Nucleus accumbens (tissue), 56 donors: ENCODE measurements around the gene FETUB.
"Not testable (repeated sequence)": the region's sequence is repeated elsewhere in the genome, so short reads cannot be mapped to it uniquely, and the experiment has no call there.

ENCODE experiments used
- DNase-seq, 56 donors: peaks; one replicate each; lab custom pipeline; 2025; lab: John Stamatoyannopoulos, UW

FETUB gene

GRCh38 chr3:186665625-186666188, 25.5 kb downstream of the FETUB start, which contains the start of gene HRG:
TSS of gene HRG (plus strand) at chr3:186666014. CDS start at chr3:186666032, 18 bp downstream.
- no peak for DNase-seq

- no peak for DNase-seq
Observed at GRCh38 chr3:186668426-186668825, 28.2 kb downstream of the FETUB start.

- DNase-seq, result no peak
Observed at GRCh38 chr3:186669378-186670084, 29.3 kb downstream of the FETUB start.

- no peak for DNase-seq
Observed at GRCh38 chr3:186670155-186670554, 30.0 kb downstream of the FETUB start.

GRCh38 chr3:186671051-186671450, 30.9 kb downstream of the FETUB start:
- DNase-seq, result no peak

- no peak for DNase-seq
Observed at GRCh38 chr3:186678604-186679003, 38.4 kb downstream of the FETUB start.

- DNase-seq, result no peak
Observed at GRCh38 chr3:186679151-186679550, 39.0 kb downstream of the FETUB start.

- DNase-seq, result no peak
Observed at GRCh38 chr3:186680869-186681268, 40.7 kb downstream of the FETUB start.

- DNase-seq, result no peak
Observed at GRCh38 chr3:186682812-186683211, 42.6 kb downstream of the FETUB start.

GRCh38 chr3:186683979-186684378, 43.8 kb downstream of the FETUB start:
- DNase-seq, result no peak

GRCh38 chr3:186686475-186686874, 46.3 kb downstream of the FETUB start:
- DNase-seq, result not testable (repeated sequence)

GRCh38 chr3:186687120-186687651, 47.0 kb downstream of the FETUB start:
- DNase-seq, result no peak

- DNase-seq, result not testable (repeated sequence)
Observed at GRCh38 chr3:186690304-186690703, 50.1 kb downstream of the FETUB start.

- no peak for DNase-seq
Observed at GRCh38 chr3:186691676-186692075, 51.5 kb downstream of the FETUB start.

GRCh38 chr3:186693843-186694242, 53.6 kb downstream of the FETUB start:
- DNase-seq, result no peak

GRCh38 chr3:186694288-186695032, 54.3 kb downstream of the FETUB start:
- no peak for DNase-seq

GRCh38 chr3:186696522-186696921, 56.3 kb downstream of the FETUB start:
- DNase-seq, result no peak

GRCh38 chr3:186697510-186697909, 57.3 kb downstream of the FETUB start:
- DNase-seq, result no peak

GRCh38 chr3:186700267-186700666, 60.1 kb downstream of the FETUB start:
- DNase-seq, result no peak

- DNase-seq, result not testable (repeated sequence)
Observed at GRCh38 chr3:186702451-186702850, 62.3 kb downstream of the FETUB start.
